ENCODE measurements around the gene GRB2.
A peak's percentile ranks its signal among the peaks of the same experiment; 100 is the strongest.
"Not testable (repeated sequence)": the region's sequence is repeated elsewhere in the genome, so short reads cannot be mapped to it uniquely, and the experiment has no call there.

Gene GRB2

GRCh38 chr17:75318615-75319222 lies 86.8 kb downstream of the GRB2 start:
- DNase-seq (ENCODE audit: low read depth), result no peak

GRCh38 chr17:75318211-75318610 lies 87.3 kb downstream of the GRB2 start:
- no peak for DNase-seq (ENCODE audit: low read depth)

- DNase-seq (ENCODE audit: low read depth), result no peak
These were observed 87.8 kb downstream of the GRB2 start for GRCh38 chr17:75317671-75318070.

GRCh38 chr17:75316253-75316652 lies 89.2 kb downstream of the GRB2 start:
- no peak for DNase-seq (ENCODE audit: low read depth)

- DNase-seq (ENCODE audit: low read depth), result no peak
These were observed 89.8 kb downstream of the GRB2 start for GRCh38 chr17:75315541-75316243.

GRCh38 chr17:75313941-75314551 lies 91.4 kb downstream of the GRB2 start:
- no peak for DNase-seq (ENCODE audit: low read depth)

GRCh38 chr17:75308732-75309629 lies 96.5 kb downstream of the GRB2 start:
- no peak for DNase-seq (ENCODE audit: low read depth)

GRCh38 chr17:75307957-75308731 lies 97.3 kb downstream of the GRB2 start:
- no peak for DNase-seq (ENCODE audit: low read depth)

- DNase-seq (ENCODE audit: low read depth), result no peak
These were observed 103.8 kb downstream of the GRB2 start for GRCh38 chr17:75301502-75302206.

GRCh38 chr17:75301049-75301448 lies 104.4 kb downstream of the GRB2 start:
- DNase-seq (ENCODE audit: low read depth), result no peak

- DNase-seq (ENCODE audit: low read depth), result no peak
These were observed 105.2 kb downstream of the GRB2 start for GRCh38 chr17:75300280-75300679.

GRCh38 chr17:75295201-75296158 lies 110.0 kb downstream of the GRB2 start:
- DNase-seq (ENCODE audit: low read depth), result no peak

GRCh38 chr17:75292810-75293448 lies 112.5 kb downstream of the GRB2 start:
- DNase-seq (ENCODE audit: low read depth), result not testable (repeated sequence)

- peak; percentile 29 for DNase-seq (ENCODE audit: low read depth)
These were observed 115.6 kb downstream of the GRB2 start for GRCh38 chr17:75289832-75290337.

- peak; percentile 92 for DNase-seq (ENCODE audit: low read depth)
These were observed 116.2 kb downstream of the GRB2 start, which contains the start of gene SLC25A19 for GRCh38 chr17:75289115-75289831. TSS of gene SLC25A19 (minus strand) at chr17:75289433. CDS start at chr17:75286764, 2,669 bp downstream.

GRCh38 chr17:75288770-75289114 lies 116.7 kb downstream of the GRB2 start:
- DNase-seq (ENCODE audit: low read depth), result no peak

GRCh38 chr17:75288359-75288758 lies 117.1 kb downstream of the GRB2 start:
- no peak for DNase-seq (ENCODE audit: low read depth)

GRCh38 chr17:75287221-75287620 lies 118.3 kb downstream of the GRB2 start:
- DNase-seq (ENCODE audit: low read depth), result no peak
